ENCODE data around the gene FAM89B.

GRCh38 chr11:65573391-65574079 is 1.2 kb downstream of the FAM89B start:
- TF ChIP-seq CTCF (IDR thresholded peaks at IDR 0.05; ENCODE audit: insufficient read depth, low read depth, low read length) (no peak), EZH2 (IDR thresholded peaks at IDR 0.05; ENCODE audit: insufficient read depth, low read length) (no peak)

Measured in astrocyte (in vitro differentiated cells and primary cell).